Peyer's patch (tissue), 4 donors: Measurements from ENCODE around the gene NCAPG2. TPM values are rescaled to one million over a fixed set of nuclear protein-coding genes. Genes with fewer than 3 reads are reported as not detected.
A peak's percentile ranks its signal among the peaks of the same experiment; 100 is the strongest.

Experiments
- DNase-seq, 3 donors: peaks; one replicate each; pipeline ENCODE4 v3.0.0-alpha.2; 2017 to 2019
- H3K27ac ChIP-seq, 4 donors: fragments of 200-600 bp; sonication (generic); one replicate each; pipeline ENCODE4 v1.5.1; 2016 to 2019
- H3K27me3 ChIP-seq, 2 donors: fragments of 200-600 bp; sonication (generic); one replicate each; pipeline ENCODE4 v1.5.1; 2019
- H3K36me3 ChIP-seq, 3 donors: fragments of 200-600 bp; sonication (generic); one replicate each; pipeline ENCODE4 v1.5.1; 2016 to 2019
- H3K4me1 ChIP-seq, 4 donors: fragments of 200-600 bp; sonication (generic); one replicate each; pipeline ENCODE4 v1.5.1; 2016 to 2019
- H3K4me3 ChIP-seq, 4 donors: fragments of 200-600 bp; sonication (generic); 1 replicate in 3 of 4; 2 replicates in 1 of 4; pipeline ENCODE4 v1.5.1; 2016 to 2019; ENCODE audit warnings: mild to moderate bottlenecking in 1 of 4
- H3K9me3 ChIP-seq, 4 donors: fragments of 200-600 bp; sonication (generic); one replicate each; pipeline ENCODE4 v1.5.1; 2016 to 2019; ENCODE audit warnings: mild to moderate bottlenecking in 1 of 4
- POLR2A ChIP-seq, 2 donors: fragments of 450-650 bp; IDR thresholded peaks; one replicate each; pipeline ENCODE4 v1.5.1; 2017; ENCODE audit warnings: antibody characterized with exemption in 2 of 2, mild to moderate bottlenecking in 2 of 2, moderate library complexity in 2 of 2
- total RNA-seq, 4 donors: library from RNA; depleted of rRNA; stranded (reverse); fragments of >200 nt; gene quantifications; one replicate each; pipeline ENCODE4 v1.1.0, GENCODE V29; 2016
- TF ChIP-seq, protein P1 (sequence below), 6 experiments: fragments of 450-650 bp in 4 of 6; fragments of 200-600 bp in 2 of 6; sonication (generic) in 1 of 6; IDR thresholded peaks; one replicate each; pipeline ENCODE4 v1.5.1; 2017 to 2019; ENCODE audit warnings: antibody characterized with exemption in 6 of 6, mild to moderate bottlenecking in 3 of 6, moderate library complexity in 1 of 6

Gene NCAPG2
- total RNA-seq, 4 donors from 2014 or later: 3.9 to 14.0 (median 5.8) TPM

GRCh38 chr7:158750702-158751101, 46.1 kb upstream of the NCAPG2 start:
- peaks cover 0 to 63% (median 0%) of the 10 kb centered on the region in 3 donors for H3K36me3 ChIP-seq
- DNase-seq: peak in 1 of 3 donors; percentile 34
- no peak for TF ChIP-seq POLR2A (IDR thresholded peaks at IDR 0.05)
- TF ChIP-seq, protein P1, sequence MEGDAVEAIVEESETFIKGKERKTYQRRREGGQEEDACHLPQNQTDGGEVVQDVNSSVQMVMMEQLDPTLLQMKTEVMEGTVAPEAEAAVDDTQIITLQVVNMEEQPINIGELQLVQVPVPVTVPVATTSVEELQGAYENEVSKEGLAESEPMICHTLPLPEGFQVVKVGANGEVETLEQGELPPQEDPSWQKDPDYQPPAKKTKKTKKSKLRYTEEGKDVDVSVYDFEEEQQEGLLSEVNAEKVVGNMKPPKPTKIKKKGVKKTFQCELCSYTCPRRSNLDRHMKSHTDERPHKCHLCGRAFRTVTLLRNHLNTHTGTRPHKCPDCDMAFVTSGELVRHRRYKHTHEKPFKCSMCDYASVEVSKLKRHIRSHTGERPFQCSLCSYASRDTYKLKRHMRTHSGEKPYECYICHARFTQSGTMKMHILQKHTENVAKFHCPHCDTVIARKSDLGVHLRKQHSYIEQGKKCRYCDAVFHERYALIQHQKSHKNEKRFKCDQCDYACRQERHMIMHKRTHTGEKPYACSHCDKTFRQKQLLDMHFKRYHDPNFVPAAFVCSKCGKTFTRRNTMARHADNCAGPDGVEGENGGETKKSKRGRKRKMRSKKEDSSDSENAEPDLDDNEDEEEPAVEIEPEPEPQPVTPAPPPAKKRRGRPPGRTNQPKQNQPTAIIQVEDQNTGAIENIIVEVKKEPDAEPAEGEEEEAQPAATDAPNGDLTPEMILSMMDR (IDR thresholded peaks at IDR 0.05): no peak
- H3K27ac ChIP-seq: no peak overlapping the region
- H3K4me1 ChIP-seq: no peaks in the 10 kb centered on the region
- H3K4me3 ChIP-seq: no peak overlapping the region
- no peaks in the 10 kb centered on the region for H3K9me3 ChIP-seq
- no peaks in the 10 kb centered on the region for H3K27me3 ChIP-seq

DNA sequence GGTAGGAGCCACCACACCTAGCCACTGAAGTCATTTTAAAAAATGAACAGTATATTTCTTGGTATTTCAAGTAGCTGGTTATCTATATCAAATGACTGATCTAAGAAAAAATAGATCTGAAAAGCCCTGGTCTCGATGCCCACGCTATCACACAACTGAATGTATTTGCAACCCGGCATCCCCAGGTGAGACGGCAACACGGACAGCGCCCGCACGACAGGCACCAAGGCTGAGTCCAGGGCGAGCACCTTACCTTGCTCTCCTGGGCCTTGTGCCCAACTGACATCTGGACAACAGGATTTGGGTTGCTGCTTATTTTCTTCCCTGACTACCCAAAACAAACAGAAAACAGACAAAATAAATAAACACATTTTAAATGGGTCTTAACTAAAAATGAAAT, 44.8 kb upstream of the NCAPG2 start:
- DNase-seq: no peak
- Histone ChIP-seq H3K27me3 (no peaks in the 10 kb centered on the region), H3K4me3 (no peak overlapping the region), H3K27ac (no peak overlapping the region), H3K9me3 (no peaks in the 10 kb centered on the region), H3K36me3 (peaks cover 0 to 60% (median 0%) of the 10 kb centered on the region in 3 donors), H3K4me1 (no peaks in the 10 kb centered on the region)
- TF ChIP-seq, protein P1 (IDR thresholded peaks at IDR 0.05): no peak
- TF ChIP-seq POLR2A (IDR thresholded peaks at IDR 0.05): no peak

DNA sequence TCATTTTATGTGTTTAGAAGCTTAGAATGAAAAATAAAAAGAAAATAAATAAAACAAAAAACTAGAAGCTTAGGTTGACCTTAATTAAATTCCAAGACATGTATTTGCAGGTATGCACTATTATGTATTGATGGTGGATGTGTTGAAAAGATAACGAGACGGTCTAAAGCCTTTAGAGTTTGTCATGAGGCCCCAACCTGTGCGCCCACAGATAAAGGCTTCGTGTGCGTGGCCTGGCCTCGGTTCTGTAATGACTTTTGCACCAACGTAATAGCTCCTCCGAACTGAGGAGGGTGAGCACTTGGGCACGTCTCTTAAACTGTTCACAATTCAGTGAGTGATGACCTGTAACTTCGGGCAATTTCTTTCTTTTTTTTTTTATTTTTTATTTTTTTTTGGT, 43.7 kb upstream of the NCAPG2 start:
- TF ChIP-seq, protein P1 (IDR thresholded peaks at IDR 0.05): no peak
- TF ChIP-seq POLR2A (IDR thresholded peaks at IDR 0.05): no peak
- H3K27me3 ChIP-seq: no peaks in the 10 kb centered on the region
- H3K9me3 ChIP-seq: no peaks in the 10 kb centered on the region
- no peak overlapping the region for H3K4me3 ChIP-seq
- no peak overlapping the region for H3K27ac ChIP-seq
- no peaks in the 10 kb centered on the region for H3K4me1 ChIP-seq
- peaks cover 0 to 62% (median 0%) of the 10 kb centered on the region in 3 donors for H3K36me3 ChIP-seq
- DNase-seq: peak in 1 of 3 donors; percentile 10

- Histone ChIP-seq H3K27me3 (no peaks in the 10 kb centered on the region), H3K4me3 (no peak overlapping the region), H3K9me3 (no peaks in the 10 kb centered on the region), H3K36me3 (peaks cover 0 to 71% (median 0%) of the 10 kb centered on the region in 3 donors), H3K27ac (no peak overlapping the region), H3K4me1 (no peaks in the 10 kb centered on the region)
- DNase-seq: peak in 1 of 3 donors; percentile 25
- TF ChIP-seq, protein P1 (IDR thresholded peaks at IDR 0.05): no peak
- TF ChIP-seq POLR2A (IDR thresholded peaks at IDR 0.05): no peak
These were observed 42.8 kb upstream of the NCAPG2 start for GRCh38 chr7:158747408-158747807.

- TF ChIP-seq, protein P1 (IDR thresholded peaks at IDR 0.05): no peak
- TF ChIP-seq POLR2A (IDR thresholded peaks at IDR 0.05): no peak
- H3K36me3 ChIP-seq: peaks cover 0 to 76% (median 0%) of the 10 kb centered on the region in 3 donors
These were observed 42.4 kb upstream of the NCAPG2 start for GRCh38 chr7:158746957-158747356.

More at GRCh38 chr7:158746957-158747356, 42.4 kb upstream of the NCAPG2 start:
- DNase-seq: no peak
- no peak overlapping the region for H3K27ac ChIP-seq
- H3K4me3 ChIP-seq: no peak overlapping the region
- H3K27me3 ChIP-seq: no peaks in the 10 kb centered on the region
- no peaks in the 10 kb centered on the region for H3K9me3 ChIP-seq
- H3K4me1 ChIP-seq: no peaks in the 10 kb centered on the region
